DMS 273 (cell line): ENCODE results near the gene KRTAP2-4.
"Not testable (repeated sequence)": the region's sequence is repeated elsewhere in the genome, so short reads cannot be mapped to it uniquely, and the experiment has no call there.

Experiments used
- DNase-seq: peaks from one replicate; lab custom pipeline; 2025; ENCODE audit not compliant: unreplicated experiment; lab: John Stamatoyannopoulos, UW

KRTAP2-4 gene

DNA sequence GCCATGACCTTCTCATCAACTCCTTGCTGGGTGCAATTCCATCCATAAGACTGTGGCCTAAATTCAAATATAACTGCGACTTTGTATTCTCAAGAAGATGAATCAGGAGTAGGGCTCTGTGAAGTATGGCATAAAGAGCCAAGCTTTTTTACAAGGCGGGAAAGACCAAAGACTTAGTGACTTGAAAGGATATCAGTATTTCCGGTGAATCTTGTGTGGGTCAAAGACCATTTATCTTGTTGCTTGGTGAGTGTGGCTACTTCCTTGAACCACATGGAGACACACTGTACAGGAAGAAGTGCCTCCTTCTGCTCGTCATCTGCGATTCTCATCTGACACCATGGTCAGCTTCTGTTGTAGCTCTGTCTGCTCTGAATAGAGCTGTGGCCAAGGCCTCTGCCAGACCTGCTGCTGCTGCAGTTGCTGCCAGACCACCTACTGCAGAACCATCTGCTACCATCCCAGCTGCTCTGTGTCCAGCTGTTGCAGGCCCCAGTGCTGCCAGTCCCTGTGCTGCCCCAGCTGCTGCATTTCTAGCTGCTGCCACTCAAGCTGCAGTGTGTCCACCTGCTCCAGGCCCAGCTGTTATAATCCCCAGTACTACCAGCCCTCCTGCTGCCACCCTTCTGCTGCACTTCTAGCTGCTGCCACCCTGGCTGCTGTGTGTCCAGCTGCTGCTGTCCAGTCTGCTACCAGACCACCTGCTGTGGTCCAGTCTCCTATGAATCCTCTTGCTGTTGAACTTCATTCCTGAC lies 6.1 kb upstream of the KRTAP2-4 start:
- DNase-seq = peak; percentile 70

DNA sequence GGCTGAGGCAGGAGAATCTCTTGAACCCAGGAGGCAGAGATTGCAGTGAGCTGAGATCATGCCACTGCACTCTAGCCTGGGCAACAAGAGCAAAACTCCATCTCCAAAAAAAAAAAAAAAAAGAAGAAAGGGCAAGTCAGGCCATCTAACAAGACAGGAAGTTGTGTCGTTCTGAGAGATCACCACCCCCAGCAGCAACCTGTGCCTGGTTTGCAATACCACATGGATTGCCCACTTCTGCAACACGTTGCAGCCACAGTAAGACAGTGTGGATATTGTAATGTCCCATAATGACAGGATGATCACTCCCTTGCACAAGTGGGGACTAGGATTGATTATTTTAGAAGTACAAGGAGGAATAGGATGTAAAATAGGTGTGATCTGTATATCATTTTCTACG lies 3.4 kb upstream of the KRTAP2-4 start:
- no peak for DNase-seq

GRCh38 chr17:41067281-41067680 lies 1.6 kb upstream of the KRTAP2-4 start:
- DNase-seq = no peak

- DNase-seq = not testable (repeated sequence)
Observed at GRCh38 chr17:41065016-41065689, 526 bp downstream of the KRTAP2-4 start.

GRCh38 chr17:41064301-41064700 lies 1.4 kb downstream of the KRTAP2-4 start:
- no peak for DNase-seq

GRCh38 chr17:41063449-41063848 lies 2.2 kb downstream of the KRTAP2-4 start:
- DNase-seq = no peak

- no peak for DNase-seq
Observed at GRCh38 chr17:41061964-41062363, 3.7 kb downstream of the KRTAP2-4 start.

DNA sequence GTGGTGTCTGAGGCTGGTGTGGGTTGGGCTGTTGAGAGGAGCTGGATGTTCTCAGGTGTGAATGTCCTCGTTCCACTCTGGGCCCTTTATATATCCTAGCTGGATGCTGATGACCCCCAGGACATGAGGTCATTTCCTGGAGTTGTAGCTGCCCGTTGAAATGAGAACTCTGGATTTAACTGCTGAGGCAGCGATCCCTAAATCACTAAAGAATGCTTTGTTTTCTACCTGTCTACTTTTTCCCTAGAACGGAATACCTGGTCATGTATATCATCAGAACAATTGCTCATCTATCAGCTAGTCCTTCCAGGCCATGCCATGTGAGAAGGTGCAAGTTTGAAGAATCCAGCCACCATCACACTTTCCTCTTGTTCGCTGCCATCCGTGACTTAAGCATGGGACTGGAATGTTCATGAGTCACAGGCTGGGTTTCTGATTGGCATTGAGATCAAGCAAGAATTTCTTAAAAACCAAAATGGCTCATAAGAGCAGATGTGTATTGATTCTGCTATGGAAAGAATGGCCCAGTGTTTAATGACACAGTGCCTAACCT lies 5.6 kb downstream of the KRTAP2-4 start, which contains the start of gene KRTAP2-3:
TSS of gene KRTAP2-3 (minus strand) at position 63 of the 553 bp plus-strand sequence. CDS start 64 bp downstream, outside the sequence.
- DNase-seq = no peak

GRCh38 chr17:41059276-41060051 lies 6.2 kb downstream of the KRTAP2-4 start:
- DNase-seq = not testable (repeated sequence)

DNA sequence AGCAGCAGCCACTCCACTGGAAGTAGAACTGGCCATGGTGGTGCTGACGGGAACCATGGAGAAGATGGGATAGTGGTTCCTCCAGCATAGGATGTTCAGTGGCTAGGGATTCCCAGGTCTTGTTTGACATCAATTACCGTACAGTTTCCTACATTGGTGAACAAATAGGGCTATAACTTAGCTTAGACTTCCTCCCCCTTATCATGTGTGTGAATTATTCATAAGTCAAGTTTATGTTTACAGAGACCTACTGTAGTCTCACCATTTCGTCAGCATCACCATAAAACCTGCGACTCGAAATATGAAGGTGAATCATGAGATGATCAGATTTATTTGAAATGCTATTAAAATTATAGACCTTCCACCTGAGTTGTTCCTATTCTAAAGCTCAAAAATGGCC lies 6.9 kb downstream of the KRTAP2-4 start:
- no peak for DNase-seq

GRCh38 chr17:41057547-41057946 lies 8.1 kb downstream of the KRTAP2-4 start:
- DNase-seq = no peak

- not testable (repeated sequence) for DNase-seq
Observed at GRCh38 chr17:41055130-41055529, 10.5 kb downstream of the KRTAP2-4 start, which contains the start of gene KRTAP2-2. TSS of gene KRTAP2-2 (minus strand) at chr17:41055230. CDS start at chr17:41055211, 19 bp downstream.

- not testable (repeated sequence) for DNase-seq
Observed at GRCh38 chr17:41054556-41054955, 11.1 kb downstream of the KRTAP2-4 start.

DNA sequence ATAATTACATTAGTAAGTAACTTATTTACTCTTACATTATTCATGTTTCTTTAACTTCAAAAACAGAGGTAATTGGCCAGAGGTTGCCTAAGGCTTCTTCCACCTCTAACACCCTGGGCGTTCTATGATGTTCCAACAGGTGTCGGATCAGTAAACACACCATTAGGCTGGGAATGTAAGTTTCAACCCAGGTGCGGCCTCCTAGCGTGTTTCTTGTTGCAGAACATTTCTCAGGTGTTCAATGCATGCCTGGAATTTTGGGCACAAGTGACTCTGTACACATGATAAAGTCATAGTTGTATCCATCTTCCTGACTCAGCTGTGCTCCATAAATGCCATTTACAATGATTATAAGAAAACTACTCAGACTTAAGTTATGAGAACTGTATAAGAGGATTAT lies 11.7 kb downstream of the KRTAP2-4 start:
- DNase-seq = no peak

DNA sequence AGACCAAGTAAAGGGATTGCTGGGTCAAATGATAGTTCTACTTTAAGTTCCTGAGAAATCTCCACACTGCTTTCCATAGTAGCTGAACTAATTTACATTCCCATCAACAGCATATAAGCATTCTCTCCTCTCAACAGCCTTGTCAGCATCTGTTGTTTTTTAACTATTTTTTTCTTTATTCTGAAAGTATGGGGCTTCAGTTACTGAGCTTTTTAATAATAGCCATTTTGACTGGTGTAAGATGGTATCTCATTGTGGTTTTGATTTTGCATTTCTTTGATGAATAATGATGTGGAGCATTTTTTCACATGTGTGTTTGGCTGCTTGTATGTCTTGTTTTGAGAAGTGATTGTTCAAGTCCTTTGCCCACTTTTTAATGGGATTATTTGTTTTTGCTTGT lies 13.1 kb downstream of the KRTAP2-4 start:
- DNase-seq = no peak

- DNase-seq = no peak
Observed at GRCh38 chr17:41049110-41049509, 16.6 kb downstream of the KRTAP2-4 start.

DNA sequence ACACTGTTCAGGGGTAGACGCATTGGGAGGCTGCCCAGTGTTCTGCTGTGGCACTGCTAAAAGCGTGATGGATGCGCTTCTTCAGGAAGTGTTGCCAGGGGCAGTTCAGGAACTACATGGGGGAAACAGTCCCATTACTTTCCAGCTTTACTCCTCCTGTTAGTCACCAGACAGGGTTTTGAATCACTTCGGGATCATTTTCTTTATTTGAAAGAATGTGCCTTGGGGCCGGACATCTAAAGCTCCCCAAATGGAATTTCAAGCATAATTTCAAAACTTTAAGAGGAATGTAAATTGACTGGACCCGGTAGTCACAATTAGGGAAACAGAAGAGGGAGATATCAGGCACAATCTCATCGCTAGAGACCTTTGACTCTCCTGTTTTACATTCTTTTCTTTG lies 17.2 kb downstream of the KRTAP2-4 start:
- DNase-seq = no peak

GRCh38 chr17:41046735-41047465 lies 18.8 kb downstream of the KRTAP2-4 start, which contains the start of gene KRTAP2-1:
TSS of gene KRTAP2-1 (minus strand) at chr17:41047316. CDS start at chr17:41047267, 49 bp downstream.
- DNase-seq = not testable (repeated sequence)

GRCh38 chr17:41042953-41043352 lies 22.7 kb downstream of the KRTAP2-4 start:
- no peak for DNase-seq
